MG63 (cell line): Measurements from ENCODE around the gene CFAP221. TPM values are rescaled to one million over a fixed set of nuclear protein-coding genes. Genes with fewer than 3 reads are reported as not detected.

Experiments used
- DNase-seq: peaks from one replicate; pipeline ENCODE4 v3.0.0-alpha.2; 2020
- H3K27me3 ChIP-seq: fragments of 250-450 bp; sonication (Bioruptor Pico); 2 replicates; pipeline ENCODE4 v1.5.1; 2020; ENCODE audit warnings: mild to moderate bottlenecking, moderate library complexity
- H3K36me3 ChIP-seq: fragments of 250-450 bp; sonication (Bioruptor Pico); 2 replicates; pipeline ENCODE4 v1.5.1; 2020; ENCODE audit warnings: mild to moderate bottlenecking, moderate library complexity
- H3K4me3 ChIP-seq: fragments of 250-450 bp; sonication (Bioruptor Pico); 2 replicates; pipeline ENCODE4 v1.5.1; 2020; ENCODE audit warnings: mild to moderate bottlenecking, moderate library complexity
- H3K9me3 ChIP-seq: fragments of 250-450 bp; sonication (Bioruptor Pico); 2 replicates; pipeline ENCODE4 v1.5.1; 2020; ENCODE audit warnings: mild to moderate bottlenecking, moderate library complexity
- total RNA-seq: library from RNA; depleted of rRNA; stranded (reverse); fragments of >200 nt; shearing (Covaris generic); gene quantifications from 2 replicates; pipeline ENCODE4 v1.2.3, GENCODE V29; 2014; ENCODE audit warnings: low replicate concordance

Gene CFAP221
- total RNA-seq, 1 experiment from 2014 or later = not detected

DNA sequence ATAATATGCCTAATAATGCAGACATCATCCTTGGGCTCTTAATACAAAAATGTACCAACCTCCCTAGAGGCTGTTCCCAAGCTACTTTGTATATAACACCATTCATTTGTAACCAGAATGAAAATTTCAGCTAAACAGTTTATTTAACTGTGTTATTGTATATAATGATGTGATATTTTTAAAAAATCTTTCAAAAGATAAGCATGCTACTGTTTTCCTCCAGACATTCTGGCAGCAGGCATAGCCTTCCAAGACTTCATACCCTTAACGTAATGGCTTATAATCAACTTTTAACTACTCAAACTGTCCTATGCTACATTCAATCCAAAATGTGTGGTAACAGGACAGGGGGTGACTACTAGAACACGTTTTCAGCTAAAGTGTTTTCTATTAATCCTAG is 21.2 kb downstream of the CFAP221 start:
- DNase-seq = no peak
- H3K36me3 ChIP-seq = no peaks in the 10 kb centered on the region
- no peaks in the 10 kb centered on the region for H3K27me3 ChIP-seq
- no peak overlapping the region for H3K4me3 ChIP-seq
- H3K9me3 ChIP-seq = no peaks in the 10 kb centered on the region; the same call in 1 of the 2 replicates

DNA sequence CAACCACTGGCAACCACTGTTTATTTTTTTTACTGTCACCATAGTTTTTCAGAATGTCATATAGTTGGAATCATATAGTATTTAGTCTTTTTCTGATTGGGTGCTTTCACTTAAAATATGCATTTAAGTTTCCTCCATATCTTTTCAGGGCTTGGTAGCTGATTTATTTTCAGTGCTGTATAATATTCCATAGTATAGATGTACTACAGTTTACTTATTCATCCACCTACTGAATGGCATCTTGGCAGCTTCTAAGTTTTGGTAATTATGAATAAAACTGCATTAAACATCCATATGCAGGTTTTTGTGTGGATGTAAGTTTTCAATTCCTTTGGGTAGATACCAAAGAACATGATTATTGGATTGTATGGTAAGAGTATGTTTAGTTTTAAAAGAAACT is 23.0 kb downstream of the CFAP221 start:
- Histone ChIP-seq H3K27me3 (no peaks in the 10 kb centered on the region), H3K36me3 (no peaks in the 10 kb centered on the region), H3K9me3 (no peaks in the 10 kb centered on the region; the same call in 1 of the 2 replicates), H3K4me3 (no peak overlapping the region)
- DNase-seq = no peak

DNA sequence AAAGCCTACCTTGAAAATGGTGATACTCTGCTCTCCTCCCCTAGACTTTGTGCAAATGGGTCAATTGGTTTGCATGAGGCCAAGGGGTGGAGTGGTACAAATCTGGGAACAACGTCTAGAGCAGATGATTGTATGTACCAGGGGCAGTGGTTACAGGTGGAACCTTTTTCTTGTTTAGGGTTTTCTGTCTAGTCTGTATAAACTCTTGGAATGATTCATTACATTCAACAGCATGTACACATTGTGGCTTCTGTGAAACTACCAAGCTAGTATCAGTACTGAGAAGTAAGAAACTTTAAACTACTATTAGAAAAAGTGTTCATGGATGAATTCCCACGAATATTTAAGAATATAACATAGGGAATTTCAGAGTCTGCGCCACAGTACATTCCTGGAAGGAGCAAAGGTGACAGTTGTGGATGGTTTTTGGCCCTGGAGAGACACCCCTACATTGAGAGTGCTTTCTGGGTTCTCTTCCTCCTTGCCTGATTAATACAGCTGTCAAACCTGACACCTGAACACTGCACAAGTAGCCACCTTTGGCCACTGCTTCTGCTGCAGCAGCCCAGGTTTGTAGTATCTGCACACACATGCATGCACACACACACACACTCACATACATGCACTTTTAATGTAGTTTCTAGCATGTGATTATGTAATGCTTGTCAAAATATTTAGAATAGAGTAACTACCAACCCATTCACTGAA is 30.0 kb downstream of the CFAP221 start:
- no peak overlapping the region for H3K4me3 ChIP-seq
- H3K36me3 ChIP-seq = no peaks in the 10 kb centered on the region
- DNase-seq = no peak
- no peaks in the 10 kb centered on the region; the same call in 1 of the 2 replicates for H3K9me3 ChIP-seq
- H3K27me3 ChIP-seq = no peaks in the 10 kb centered on the region

DNA sequence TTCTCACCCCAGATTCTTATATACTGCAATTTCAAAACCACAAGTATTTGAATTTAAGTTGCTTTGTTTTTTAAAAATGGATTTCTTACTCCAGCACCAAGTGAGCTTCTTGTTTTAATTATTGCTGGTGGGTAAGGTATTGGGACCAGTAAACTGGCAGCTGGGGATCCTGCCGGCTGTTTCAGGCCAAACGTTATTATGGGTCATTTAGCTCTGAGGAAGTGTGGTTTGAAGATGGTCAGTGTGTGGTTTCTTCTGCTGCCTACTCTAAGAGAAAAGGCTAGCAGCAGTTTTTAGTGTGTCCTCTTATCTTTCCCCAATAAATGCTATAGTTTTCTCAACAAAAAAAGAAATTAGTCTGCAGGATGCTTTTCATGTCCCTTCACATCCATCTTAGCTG is 30.6 kb downstream of the CFAP221 start:
- Histone ChIP-seq H3K36me3 (no peaks in the 10 kb centered on the region), H3K4me3 (no peak overlapping the region), H3K27me3 (no peaks in the 10 kb centered on the region), H3K9me3 (no peaks in the 10 kb centered on the region; the same call in 1 of the 2 replicates)
- no peak for DNase-seq

DNA sequence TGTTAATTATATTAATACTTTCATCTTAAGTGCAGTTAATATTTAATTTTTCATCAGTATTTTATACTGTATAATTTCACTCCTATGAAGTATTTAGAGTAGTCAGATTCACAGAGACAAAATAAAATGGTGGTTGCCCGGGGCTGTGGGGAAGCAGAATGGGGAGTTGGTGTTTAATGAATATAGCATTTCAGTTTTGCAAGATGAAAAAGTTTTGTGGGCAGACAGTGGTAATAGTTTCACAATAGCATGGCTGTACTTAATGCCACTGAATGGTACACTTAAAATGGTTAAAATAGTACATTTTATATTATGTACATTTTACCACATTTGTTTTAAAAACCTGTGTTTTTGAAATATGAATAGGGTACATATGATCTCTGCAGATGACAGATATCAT is 31.2 kb downstream of the CFAP221 start:
- Histone ChIP-seq H3K27me3 (no peaks in the 10 kb centered on the region), H3K36me3 (no peaks in the 10 kb centered on the region), H3K4me3 (no peak overlapping the region), H3K9me3 (no peaks in the 10 kb centered on the region; the same call in 1 of the 2 replicates)
- DNase-seq = no peak

DNA sequence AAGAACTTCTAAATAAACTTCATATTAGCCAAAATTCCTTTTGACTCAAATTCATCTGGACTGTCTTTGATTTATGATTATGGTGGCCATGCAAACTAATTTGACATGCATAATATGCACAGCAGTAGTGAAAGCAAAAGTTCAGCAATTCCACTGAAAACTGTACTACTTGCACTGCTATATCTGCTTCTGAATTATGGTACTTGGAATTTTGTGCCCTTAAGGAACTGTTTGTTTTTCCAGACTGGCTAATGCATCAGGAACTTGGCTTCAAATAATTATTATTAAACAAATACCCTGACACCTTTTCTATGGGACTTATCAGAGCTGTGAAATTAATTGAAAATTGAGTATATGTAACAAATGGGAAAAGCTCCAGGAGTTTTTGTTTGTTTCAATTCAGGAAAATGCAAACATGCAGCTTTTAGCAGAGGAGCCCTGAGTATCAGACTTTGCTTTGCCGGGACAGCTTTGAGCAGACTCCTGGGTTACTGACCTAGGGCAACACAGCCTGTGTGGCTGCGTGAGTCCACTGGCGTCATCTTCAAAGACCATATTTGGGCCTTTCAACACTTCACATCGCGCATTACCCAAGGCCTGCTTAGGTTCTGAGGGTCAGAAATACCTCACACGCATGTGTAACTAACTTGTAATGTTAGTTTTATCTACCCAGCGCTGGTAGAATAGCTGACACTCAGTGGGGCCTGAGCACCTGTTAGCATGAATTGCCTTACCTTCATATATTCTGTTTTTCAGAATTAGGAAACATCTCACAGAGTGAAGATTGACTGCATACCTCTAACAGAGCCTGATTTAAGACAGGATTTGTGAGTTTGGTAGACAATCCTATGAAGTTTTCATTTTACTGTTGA is 35.4 kb downstream of the CFAP221 start:
- H3K36me3 ChIP-seq = no peaks in the 10 kb centered on the region
- H3K9me3 ChIP-seq = no peaks in the 10 kb centered on the region
- DNase-seq = no peak
- no peaks in the 10 kb centered on the region for H3K27me3 ChIP-seq
- no peak overlapping the region for H3K4me3 ChIP-seq

DNA sequence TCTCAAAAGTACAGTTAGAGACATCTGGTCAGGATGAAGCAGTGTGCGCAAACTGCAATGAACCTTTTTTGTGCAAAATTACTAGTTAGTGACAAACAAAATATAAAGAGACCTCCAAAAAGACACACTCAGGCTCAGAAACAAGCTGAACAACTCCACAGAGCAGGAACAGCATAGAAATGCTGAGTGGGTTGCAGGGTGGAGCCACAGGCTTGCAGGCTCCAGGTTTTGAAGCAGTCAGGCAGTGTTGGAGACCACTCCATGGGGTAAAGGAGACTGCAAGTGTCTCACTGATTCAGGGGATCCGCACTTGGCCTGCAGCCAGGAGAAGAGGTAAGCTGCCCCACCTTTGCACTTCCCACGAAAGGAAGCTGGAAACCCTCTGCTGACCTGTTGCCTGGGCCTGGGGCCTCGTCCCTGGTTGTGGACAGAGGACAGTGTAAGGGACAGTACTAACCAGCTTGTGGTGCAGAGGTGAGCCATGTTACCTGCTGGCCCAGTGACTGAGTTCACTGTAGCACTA is 36.4 kb downstream of the CFAP221 start:
- Histone ChIP-seq H3K9me3 (no peaks in the 10 kb centered on the region), H3K36me3 (no peaks in the 10 kb centered on the region), H3K27me3 (no peaks in the 10 kb centered on the region), H3K4me3 (no peak overlapping the region)
- no peak for DNase-seq

DNA sequence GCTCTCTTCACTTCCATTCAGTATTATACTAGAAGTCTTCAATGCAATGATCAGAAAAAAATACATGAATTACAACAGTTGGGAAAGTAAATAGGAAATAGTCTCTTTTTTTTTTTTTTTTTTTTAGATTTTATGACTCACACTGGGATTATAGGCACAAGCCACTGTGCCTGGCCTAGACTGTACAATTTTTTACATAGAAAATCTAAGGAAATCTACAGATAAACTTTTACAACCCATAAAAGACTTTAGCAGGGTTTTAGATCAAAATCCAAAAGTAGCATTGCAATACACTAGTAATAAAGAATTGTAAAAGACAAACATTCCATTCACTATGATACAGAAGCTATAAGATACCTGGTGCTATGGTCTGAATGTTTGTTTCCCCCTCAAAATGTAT is 39.0 kb downstream of the CFAP221 start:
- Histone ChIP-seq H3K27me3 (no peaks in the 10 kb centered on the region), H3K36me3 (no peaks in the 10 kb centered on the region), H3K4me3 (no peak overlapping the region), H3K9me3 (no peaks in the 10 kb centered on the region)
- no peak for DNase-seq

DNA sequence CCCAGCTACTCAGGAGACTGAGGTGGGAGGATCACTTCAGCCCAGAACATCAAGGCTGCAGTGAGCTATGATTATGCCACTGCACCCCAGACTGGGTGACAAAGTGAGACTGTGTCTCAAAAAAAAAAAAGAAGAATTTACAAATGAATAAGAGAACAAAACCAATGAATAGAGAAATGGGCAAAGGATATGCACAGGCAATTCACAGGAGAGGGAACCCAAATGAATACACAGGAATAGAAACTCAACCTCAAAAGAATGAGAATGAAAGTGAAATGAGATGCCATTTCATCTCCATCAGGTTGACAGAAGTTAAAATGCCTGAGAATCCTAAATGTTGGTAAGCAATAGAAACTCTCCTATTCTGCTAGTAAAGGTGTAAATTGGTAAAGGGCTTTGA is 40.2 kb downstream of the CFAP221 start:
- Histone ChIP-seq H3K9me3 (no peaks in the 10 kb centered on the region), H3K27me3 (no peaks in the 10 kb centered on the region), H3K4me3 (no peak overlapping the region), H3K36me3 (no peaks in the 10 kb centered on the region)
- DNase-seq = no peak

DNA sequence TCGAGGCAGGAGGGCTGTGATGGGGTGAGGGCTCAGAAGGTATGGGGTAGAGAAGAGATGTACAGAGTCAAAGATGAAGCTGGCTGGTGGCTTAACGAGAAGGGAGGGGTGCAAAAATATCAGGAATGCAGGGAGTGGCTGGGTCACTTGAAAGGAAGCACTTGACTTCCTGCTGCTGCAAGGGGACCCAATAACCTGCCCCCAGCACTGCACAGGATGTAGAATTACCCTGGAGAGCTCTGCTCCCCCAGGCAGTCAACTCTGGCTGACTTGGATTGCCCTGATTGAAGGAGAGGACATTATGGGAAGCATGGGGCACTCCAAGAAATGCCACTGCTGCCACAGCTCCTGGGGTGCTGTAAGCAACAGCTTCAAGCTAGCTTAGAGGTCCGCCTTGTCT is 41.8 kb downstream of the CFAP221 start:
- no peaks in the 10 kb centered on the region for H3K36me3 ChIP-seq
- H3K9me3 ChIP-seq = no peaks in the 10 kb centered on the region
- no peak for DNase-seq
- H3K27me3 ChIP-seq = no peaks in the 10 kb centered on the region
- no peak overlapping the region for H3K4me3 ChIP-seq

DNA sequence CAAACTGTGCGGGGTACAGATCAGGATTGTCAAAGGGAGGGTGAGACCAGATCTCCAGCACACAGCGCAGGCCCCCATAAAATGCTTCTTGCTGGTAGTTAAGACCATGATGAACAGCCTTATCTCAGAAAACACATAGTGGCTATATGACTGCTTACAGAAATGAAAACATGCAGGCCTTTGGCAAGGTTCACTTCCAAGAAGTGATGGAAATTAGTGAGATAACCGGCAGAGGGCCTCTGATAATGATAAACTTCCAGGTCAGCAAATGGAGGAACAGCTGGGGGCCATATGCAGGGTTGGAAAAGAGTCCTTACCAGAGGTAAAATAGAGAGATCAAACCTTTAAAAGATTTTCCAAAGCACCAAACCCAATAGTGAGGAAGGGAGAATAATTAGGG is 46.6 kb downstream of the CFAP221 start:
- Histone ChIP-seq H3K9me3 (no peaks in the 10 kb centered on the region), H3K36me3 (no peaks in the 10 kb centered on the region), H3K4me3 (no peak overlapping the region), H3K27me3 (no peaks in the 10 kb centered on the region; the same call in 1 of the 2 replicates)
- no peak for DNase-seq

DNA sequence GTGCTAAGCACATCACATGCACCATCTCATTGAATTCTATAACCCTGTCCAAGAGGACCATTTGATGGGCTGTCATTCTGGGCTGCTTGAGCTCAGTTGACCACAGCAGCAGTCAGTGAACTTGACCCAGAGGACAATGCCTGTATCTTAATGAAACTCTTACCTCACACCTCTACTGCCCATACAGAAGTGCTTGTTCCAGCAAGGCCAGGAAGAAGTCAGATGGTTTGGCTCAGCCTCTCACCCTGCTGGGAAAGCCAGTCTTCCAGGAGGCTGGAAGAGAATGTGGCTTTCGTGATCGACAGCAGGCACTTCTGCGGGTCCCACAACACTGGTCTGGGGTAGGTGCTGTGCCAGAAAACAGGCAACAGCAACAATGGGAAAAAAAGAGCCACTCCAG is 47.3 kb downstream of the CFAP221 start:
- no peak overlapping the region for H3K4me3 ChIP-seq
- no peaks in the 10 kb centered on the region; the same call in 1 of the 2 replicates for H3K27me3 ChIP-seq
- no peaks in the 10 kb centered on the region for H3K36me3 ChIP-seq
- H3K9me3 ChIP-seq = no peaks in the 10 kb centered on the region
- DNase-seq = no peak

DNA sequence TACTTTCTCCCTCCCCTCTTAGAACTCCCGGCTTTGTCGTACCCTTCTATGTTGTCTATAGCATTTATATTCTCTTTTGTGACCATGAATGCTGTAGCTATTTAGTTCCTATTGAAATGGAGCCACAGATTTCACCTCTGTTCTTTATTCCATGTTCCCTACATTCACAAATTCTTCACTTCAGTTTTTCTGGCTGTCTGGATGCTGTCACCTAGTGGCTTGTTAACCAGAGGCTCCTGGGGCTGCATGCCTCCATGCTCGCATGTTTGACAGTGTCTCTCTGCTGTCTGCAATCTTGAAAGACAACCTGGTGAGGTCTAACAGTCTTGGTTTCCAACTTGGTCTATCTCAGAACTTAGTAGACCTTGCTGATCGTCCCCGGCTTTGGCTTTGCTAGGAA is 48.2 kb downstream of the CFAP221 start:
- no peaks in the 10 kb centered on the region for H3K9me3 ChIP-seq
- no peak for DNase-seq
- H3K36me3 ChIP-seq = no peaks in the 10 kb centered on the region
- no peaks in the 10 kb centered on the region; the same call in 1 of the 2 replicates for H3K27me3 ChIP-seq
- H3K4me3 ChIP-seq = no peak overlapping the region

DNA sequence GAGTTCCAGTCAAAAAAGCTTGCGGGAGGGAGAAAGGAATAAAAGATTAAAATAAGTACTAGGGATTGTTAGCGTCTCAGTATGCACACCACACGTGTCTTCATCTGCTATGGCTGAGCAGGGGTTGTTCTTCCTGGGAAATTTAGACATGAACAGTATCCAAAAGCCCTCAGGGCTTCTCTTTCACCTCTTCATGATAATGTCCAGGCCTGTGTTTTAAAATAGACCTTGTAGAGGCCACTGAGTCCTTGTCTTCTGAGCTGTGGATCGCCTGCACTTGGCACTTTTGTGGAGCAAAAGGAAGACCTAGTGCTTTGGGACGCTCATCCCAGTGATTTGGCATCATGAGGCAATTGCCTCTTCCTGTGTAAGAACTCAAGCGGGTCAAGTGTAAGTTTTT is 52.4 kb downstream of the CFAP221 start:
- no peaks in the 10 kb centered on the region; the same call in 1 of the 2 replicates for H3K27me3 ChIP-seq
- no peak for DNase-seq
- H3K36me3 ChIP-seq = no peaks in the 10 kb centered on the region
- H3K9me3 ChIP-seq = no peaks in the 10 kb centered on the region
- H3K4me3 ChIP-seq = no peak overlapping the region

DNA sequence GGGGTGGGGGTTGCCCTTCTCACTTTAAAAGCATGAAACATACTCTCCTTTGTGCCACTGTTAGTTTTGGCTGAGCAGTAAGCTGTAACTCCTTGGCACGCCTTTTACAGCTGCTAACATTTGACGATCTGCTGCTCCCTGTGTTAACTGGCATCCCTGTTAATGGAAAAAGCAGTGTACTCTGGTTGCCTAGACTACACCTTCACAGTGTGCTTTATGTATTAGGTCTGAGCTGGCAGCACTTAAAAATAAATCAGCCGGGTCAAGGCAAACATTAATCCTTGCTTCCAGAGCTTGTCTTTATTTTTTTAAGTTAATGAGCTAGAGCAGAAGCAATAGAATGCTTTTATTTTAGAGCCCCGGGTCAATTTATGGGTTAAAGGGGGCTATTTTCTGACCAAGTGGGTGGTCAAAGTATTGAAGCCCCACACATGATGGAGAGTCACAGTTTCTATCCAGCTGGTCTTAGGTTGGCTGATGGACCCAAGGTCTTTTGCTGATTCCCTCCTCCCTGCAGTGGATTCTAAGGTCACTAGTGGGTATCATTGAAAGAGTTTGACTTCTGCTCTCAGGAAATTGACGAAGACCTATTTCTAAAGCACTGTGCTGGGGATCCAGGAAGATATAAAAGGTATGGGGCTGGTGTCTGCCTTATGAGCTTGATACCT is 54.5 kb downstream of the CFAP221 start:
- no peaks in the 10 kb centered on the region for H3K9me3 ChIP-seq
- H3K4me3 ChIP-seq = no peak overlapping the region
- no peaks in the 10 kb centered on the region for H3K27me3 ChIP-seq
- no peaks in the 10 kb centered on the region for H3K36me3 ChIP-seq
- no peak for DNase-seq

DNA sequence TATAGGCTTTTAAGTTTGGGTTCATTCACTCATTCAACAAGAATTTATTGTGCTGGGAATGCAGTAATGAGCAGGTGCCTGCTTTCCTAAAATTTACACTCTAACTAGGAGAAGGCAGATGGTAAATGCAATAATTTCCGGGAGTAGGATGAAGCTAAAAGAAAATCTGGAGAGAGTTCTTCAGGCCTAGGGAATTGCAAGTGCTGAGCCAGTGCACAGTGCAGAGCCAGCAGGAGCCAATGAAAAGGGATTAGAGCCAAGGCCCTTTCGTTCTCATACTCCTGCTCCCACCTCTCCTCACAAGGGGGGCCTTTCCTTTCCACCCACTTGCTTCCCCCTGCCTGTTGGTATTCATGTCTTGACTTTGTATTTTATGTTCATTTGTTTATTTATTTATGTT is 55.1 kb downstream of the CFAP221 start:
- Histone ChIP-seq H3K9me3 (no peaks in the 10 kb centered on the region), H3K36me3 (no peaks in the 10 kb centered on the region), H3K27me3 (no peaks in the 10 kb centered on the region), H3K4me3 (no peak overlapping the region)
- no peak for DNase-seq

DNA sequence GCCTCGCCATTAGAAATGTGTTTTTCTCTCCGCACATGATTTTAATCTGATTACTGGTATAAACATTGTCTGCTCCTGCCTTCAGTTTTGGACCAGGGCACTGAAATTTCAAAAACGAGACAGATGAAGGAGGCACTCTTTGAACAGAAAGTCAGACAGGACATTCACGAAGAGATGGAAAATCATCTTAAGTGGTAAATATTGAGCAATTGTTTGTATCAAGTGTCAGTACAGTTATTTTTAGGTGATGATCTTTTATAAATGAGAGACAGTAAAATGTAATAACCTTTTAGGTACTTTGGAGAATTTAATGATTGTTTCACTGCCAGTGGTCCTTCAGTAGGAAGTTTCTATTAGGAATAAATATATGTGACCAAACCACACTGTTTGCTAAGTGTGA is 60.8 kb downstream of the CFAP221 start:
- no peak overlapping the region for H3K4me3 ChIP-seq
- no peaks in the 10 kb centered on the region for H3K36me3 ChIP-seq
- no peaks in the 10 kb centered on the region for H3K9me3 ChIP-seq
- DNase-seq = no peak
- H3K27me3 ChIP-seq = peaks cover under 1% of the 10 kb centered on the region
